Mucosa of gallbladder (tissue), 1 donor: ENCODE measurements around the gene CARS2. TPM values are rescaled to one million over a fixed set of nuclear protein-coding genes. Genes with fewer than 3 reads are reported as not detected.
"Not testable (repeated sequence)": the region's sequence is repeated elsewhere in the genome, so short reads cannot be mapped to it uniquely, and the experiment has no call there.

Experiments used
- DNase-seq: peaks from one replicate; pipeline ENCODE4 v3.0.0-alpha.2; 2020; ENCODE audit warnings: low spot score
- total RNA-seq: library from RNA; stranded (reverse); gene quantifications from one replicate; pipeline ENCODE4 v1.2.1, GENCODE V29; 2021
- donor health status: DM: no; HTN: no; CAD: no.

Gene CARS2
- total RNA-seq, 1 donor from 2014 or later: 62.8 TPM

- DNase-seq: no peak
Measured at GRCh38 chr13:110683203-110683883, 22.6 kb downstream of the CARS2 start.

DNA sequence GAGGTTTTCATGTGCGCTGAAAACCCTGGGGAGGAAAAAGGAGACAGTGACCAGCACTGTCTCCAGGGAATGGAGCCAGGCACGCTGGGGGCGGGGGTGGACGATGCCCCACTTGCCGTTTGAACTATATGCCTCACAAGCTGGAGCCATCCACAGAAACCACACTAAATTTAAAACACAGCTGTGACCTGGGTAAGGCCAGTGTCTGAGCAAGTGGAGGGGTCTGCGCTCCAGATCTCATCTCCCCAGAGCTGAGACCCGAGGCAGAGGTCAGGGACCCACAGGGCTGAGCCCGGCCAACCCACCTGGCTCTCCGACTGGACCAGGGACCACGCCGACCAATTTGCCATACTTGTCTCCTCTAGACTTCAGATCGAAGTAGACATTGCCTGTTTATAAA is 23.2 kb downstream of the CARS2 start:
- DNase-seq: no peak

GRCh38 chr13:110681868-110682550 is 23.9 kb downstream of the CARS2 start:
- no peak for DNase-seq

GRCh38 chr13:110680852-110681251 is 25.1 kb downstream of the CARS2 start:
- DNase-seq: no peak

DNA sequence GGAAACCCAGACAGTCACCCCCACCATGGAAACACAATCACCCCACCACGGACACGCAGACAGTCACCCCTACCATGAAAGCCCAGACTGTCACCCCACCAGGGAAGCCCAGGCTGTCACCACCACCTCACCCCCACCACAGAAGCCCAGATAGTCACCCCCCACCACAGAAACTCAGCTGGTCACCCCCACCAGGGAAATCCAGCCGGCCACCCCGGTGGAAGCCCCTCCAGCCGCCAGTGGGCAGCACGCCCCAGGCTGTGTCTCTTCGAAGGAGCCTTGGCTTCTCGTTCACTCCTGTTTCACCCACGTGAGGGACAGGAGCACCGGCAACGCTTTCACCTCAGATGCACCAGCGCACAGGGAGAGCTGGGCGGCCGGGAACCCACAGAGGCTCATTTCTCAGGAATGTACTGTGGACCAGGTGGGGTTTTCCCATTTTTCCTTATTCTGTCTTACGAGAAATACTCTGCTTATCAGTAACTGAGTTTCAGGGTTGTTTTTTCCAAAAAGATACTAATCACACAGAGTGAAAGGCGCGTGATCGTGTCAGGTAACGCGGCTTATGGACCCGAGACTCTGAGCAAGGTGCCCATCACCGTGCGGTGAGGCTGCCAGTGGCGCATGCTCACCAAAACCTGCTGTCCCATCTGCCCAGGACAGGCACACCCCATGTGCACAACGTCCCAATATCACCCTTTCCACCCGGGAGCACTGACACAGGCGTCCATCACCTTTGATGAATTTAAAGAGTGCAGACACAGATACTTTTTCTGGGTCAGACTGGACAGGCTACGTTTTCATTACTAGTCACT is 28.0 kb downstream of the CARS2 start:
- no peak for DNase-seq

DNA sequence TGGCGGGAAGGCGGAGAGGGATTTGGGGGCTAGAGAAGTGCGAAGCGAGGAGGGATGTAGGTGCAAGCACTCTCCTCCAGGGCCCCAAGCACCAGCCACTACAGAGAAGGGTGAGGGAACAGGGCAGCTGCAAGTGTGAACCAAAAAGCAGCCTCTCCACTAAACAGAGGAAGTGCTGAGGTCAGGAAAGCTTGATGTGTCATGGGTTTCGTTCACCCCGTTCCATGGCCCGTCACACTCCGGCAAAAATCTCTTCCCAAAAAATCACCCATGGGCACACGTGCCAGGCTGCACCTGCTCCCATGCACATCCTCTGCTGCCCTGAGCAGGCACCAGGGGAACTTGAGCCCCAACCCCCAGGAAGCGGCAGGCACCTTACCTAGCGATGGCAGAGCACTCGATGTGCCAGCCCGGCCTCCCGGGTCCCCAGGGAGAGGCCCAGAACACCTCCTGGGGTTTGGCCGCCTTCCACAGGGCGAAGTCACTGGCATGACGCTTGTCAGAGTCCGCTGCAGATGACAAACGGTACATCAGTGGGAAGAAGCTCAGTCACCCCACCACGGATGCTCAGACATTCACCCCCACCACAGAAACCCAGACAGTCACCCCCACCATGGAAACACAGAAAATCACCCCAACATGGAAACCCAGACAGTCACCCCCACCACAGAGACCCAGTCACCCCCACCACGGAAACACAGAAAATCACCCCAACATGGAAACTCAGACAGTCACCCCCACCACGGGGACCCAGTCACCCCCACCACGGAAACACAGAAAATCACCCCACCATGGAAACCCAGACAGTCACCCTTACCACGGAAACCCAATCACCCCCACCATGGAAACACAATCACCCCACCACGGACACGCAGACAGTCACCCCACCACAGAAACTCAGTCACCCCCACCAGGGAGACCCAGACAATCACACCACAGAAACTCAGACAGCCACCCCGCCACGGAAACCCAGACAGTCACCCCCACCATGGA is 29.0 kb downstream of the CARS2 start:
- DNase-seq: peak; percentile 13

DNA sequence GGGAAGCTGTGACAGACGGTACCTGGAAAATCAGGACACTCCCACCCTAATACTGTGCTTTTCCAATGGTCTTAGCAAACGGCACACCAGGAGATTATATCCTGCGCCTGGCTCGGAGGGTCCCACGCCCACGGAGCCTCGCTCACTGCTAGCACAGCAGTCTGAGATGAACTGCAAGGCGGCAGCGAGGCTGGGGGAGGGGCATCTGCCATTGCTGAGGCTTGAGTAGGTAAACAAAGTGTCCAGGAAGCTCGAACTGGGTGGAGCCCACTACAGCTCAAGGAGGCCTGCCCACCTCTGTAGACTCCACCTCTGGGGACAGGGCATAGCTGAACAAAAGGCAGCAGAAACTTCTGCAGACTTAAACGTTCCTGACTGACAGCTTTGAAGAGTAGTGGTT is 36.1 kb downstream of the CARS2 start:
- DNase-seq: not testable (repeated sequence)

- no peak for DNase-seq
Measured at GRCh38 chr13:110669036-110669435, 36.9 kb downstream of the CARS2 start.

DNA sequence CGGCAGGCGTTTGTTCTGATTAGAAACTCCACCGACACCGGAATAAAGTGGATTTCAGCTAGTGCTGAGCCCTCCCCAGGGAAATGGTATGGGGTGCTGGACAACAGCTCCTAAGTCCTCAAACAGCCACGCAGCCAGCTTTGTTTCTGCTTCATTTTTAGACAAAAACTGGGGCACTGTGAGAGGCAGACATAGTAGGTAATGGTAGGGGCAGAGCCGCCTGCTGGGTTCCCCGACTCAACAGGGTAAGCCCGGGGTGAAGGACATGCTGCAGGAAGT is 39.7 kb downstream of the CARS2 start:
- no peak for DNase-seq

GRCh38 chr13:110665491-110666254 is 40.2 kb downstream of the CARS2 start:
- DNase-seq: no peak

- DNase-seq: no peak
Measured at GRCh38 chr13:110664673-110665072, 41.2 kb downstream of the CARS2 start.

DNA sequence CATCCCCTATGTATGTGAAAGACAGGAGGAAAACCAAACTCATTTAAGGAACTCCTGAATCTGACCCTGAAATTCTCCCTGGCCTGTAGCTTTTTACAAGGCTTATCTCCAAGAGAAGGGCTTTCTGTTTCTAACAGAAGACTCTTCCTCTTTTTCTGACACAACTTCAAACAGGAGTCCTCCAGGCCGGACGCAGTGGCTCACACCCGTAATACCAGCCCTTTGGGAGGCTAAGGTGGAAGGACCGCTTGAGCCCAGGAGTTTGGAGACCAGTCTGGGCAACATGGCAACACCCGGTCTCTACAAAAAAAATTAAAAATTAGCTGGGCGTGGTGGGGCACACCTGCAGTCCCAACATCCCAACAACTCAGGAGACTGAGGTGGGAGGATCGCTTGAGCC is 41.9 kb downstream of the CARS2 start:
- DNase-seq: no peak

GRCh38 chr13:110663491-110663890 is 42.4 kb downstream of the CARS2 start:
- no peak for DNase-seq

DNA sequence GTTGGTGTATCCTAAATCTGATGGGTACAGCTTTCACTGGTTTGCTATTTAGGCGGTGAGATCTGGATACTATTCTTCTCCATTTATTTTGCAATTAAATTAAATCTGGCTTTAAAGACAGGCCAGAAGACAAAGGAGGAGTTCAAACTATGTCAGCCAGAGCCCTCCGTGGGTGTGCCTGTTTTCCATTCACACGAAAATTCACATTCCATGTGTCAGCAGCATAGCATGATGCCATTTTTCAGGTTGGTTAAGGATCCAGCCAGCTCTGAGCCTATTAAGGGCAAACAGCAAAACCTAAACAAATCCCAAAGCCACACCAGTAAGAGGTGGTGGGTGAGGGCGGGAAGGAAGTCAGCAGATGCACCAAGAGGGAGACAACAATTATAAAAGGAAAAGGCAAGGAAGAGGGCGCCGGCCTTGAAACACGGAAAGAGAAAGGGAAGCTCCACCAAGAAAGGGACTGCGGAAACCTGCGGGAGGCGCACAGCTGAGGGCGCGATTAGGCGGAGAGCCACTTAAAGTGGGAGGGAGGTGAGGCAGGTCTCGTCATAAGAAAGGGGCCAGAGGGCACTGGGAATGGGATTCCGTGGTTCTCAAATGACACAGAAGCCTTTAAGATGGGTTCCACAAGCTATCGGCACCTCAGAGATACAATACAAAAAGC is 43.0 kb downstream of the CARS2 start:
- DNase-seq: no peak

DNA sequence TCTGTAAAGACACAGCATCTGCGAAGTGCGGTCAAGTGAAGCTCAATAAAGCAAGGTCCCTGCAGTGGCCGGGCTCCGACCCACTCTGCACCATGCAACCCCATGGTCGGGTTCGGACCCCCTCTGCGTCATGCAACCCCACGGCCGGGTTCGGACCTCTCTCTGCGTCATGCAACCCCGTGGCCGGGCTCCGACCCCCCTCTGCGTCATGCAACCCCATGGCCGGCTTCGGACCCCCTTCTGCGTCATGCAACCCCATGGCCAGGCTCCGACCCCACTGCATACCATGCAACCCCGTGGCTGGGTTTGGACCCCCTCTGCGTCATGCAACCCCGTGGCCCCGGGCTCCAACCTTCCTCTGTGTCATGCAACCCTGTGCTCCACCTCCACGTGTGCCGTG is 43.8 kb downstream of the CARS2 start:
- no peak for DNase-seq

GRCh38 chr13:110661256-110661655 is 44.7 kb downstream of the CARS2 start:
- DNase-seq: no peak

- not testable (repeated sequence) for DNase-seq
Measured at GRCh38 chr13:110658218-110658911, 47.6 kb downstream of the CARS2 start.

- no peak for DNase-seq
Measured at GRCh38 chr13:110657196-110657595, 48.7 kb downstream of the CARS2 start.

GRCh38 chr13:110653851-110654250 is 52.1 kb downstream of the CARS2 start:
- DNase-seq: no peak

DNA sequence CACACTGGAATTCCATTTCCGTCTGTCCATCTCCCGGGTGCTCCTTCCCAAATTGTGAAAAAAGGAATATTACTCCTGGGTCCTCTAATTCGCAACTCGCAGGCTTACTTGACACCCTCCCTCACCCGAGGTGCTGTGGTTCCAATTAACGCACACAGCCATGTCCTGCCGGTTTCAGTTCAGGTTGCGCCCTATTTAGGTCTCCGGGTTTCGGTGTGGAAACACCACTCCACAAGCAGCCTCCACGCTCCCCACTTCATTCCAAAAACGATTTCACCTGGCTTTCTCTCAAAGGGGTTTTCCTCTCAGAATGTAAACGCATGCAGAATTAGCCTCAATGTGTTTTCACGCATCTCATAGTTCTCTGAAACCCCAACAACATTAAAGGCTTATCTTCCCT is 52.6 kb downstream of the CARS2 start:
- no peak for DNase-seq
